ENCODE measurements around the gene FAM163A. TPM values are rescaled to one million over a fixed set of nuclear protein-coding genes. Genes with fewer than 3 reads are reported as not detected.

The FAM163A gene
- total RNA-seq, 1 experiment from 2014 or later = 0.46 TPM

GRCh38 chr1:179825798-179826460 is 82.8 kb downstream of the FAM163A start:
- Mint-ChIP-seq H3K27me3 (ENCODE audit: low read depth) (peaks cover 3% of the 10 kb centered on the region), H3K4me1 (peaks cover 6 to 9% of the 10 kb centered on the region in 2 experiments), H3K9me3 (no peaks in the 10 kb centered on the region; a peak in 1 of 5 replicates), H3K4me3 (no peak overlapping the region), H3K36me3 (ENCODE audit: insufficient read depth in 1 of 3, low read depth in 3 of 3) (no peaks in the 10 kb centered on the region), H3K27ac (peak overlapping the region in 1 of 3 experiments; percentile 9; a peak in 2 of 7 replicates)
- Histone ChIP-seq H3K27me3 (ENCODE audit: insufficient read depth, low read length) (no peaks in the 10 kb centered on the region), H2BK12ac (ENCODE audit: insufficient read length, low read depth, low read length) (no peak overlapping the region), H3K23me2 (ENCODE audit: insufficient read length, low read depth, low read length, poor library complexity, severe bottlenecking) (no peaks in the 10 kb centered on the region), H2BK15ac (ENCODE audit: low read depth, low read length) (no peak overlapping the region), H3K9me3 (ENCODE audit: control insufficient read depth, low read depth, low read length) (no peaks in the 10 kb centered on the region), H4K8ac (replicated peaks; ENCODE audit: insufficient read length, low read depth, low read length) (no peak overlapping the region), H3K27ac (ENCODE audit: insufficient read length, low read depth, low read length) (no peak overlapping the region), H2AFZ (ENCODE audit: low read length) (no peak overlapping the region), H4K20me1 (ENCODE audit: control insufficient read depth, insufficient read depth, insufficient read length) (no peaks in the 10 kb centered on the region), H3T11ph (ENCODE audit: low read length) (no peak overlapping the region), H2AK5ac (ENCODE audit: insufficient read length, low read length) (no peak overlapping the region), H3K9ac (ENCODE audit: extremely low read depth, insufficient read length, low read length) (no peak overlapping the region), H3K79me1 (ENCODE audit: insufficient read depth, low read depth, low read length, poor library complexity, severe bottlenecking) (no peaks in the 10 kb centered on the region), H2BK120ac (ENCODE audit: low read depth, low read length, poor library complexity, severe bottlenecking) (no peak overlapping the region), H4K5ac (ENCODE audit: insufficient read length, low read depth, low read length) (no peak overlapping the region), H3K79me2 (ENCODE audit: insufficient read depth, low read length) (no peaks in the 10 kb centered on the region), H3K18ac (ENCODE audit: insufficient read length, low read depth, low read length) (no peak overlapping the region), H3K4me2 (ENCODE audit: insufficient read depth, insufficient read length, low read length) (no peak overlapping the region), H3K4ac (ENCODE audit: low read depth, low read length) (no peak overlapping the region), H3K14ac (ENCODE audit: insufficient read depth, low read length) (no peak overlapping the region), H3K56ac (ENCODE audit: insufficient read length, low read depth, low read length) (no peak overlapping the region), H2BK20ac (ENCODE audit: low read depth, low read length, poor library complexity, severe bottlenecking) (no peak overlapping the region), H3K23ac (ENCODE audit: insufficient read length, low read depth, low read length) (no peak overlapping the region), H4K91ac (ENCODE audit: insufficient read length, low read depth, low read length) (no peak overlapping the region), H3K4me1 (ENCODE audit: insufficient read depth, low read length) (no peaks in the 10 kb centered on the region), H2BK5ac (ENCODE audit: insufficient read length, low read length) (no peak overlapping the region)
- no CpG with 5 or more reads among the region's 13 CpGs for WGBS (ENCODE audit: extremely low coverage, insufficient read length, low lambda C conversion rate)
- DNase-seq = no peak
- TF ChIP-seq CTCF (conservative IDR thresholded peaks at IDR 0.05) = no peak

Data from H9 (cell line).